HEK293 (cell line): ENCODE data around the gene OR1E2.
"Not testable (repeated sequence)": the region's sequence is repeated elsewhere in the genome, so short reads cannot be mapped to it uniquely, and the experiment has no call there.

Experiments used
- CTCF ChIA-PET: fragments of 350-600 bp; formaldehyde crosslinking; extraction: SDS; loops from one replicate; lab custom pipeline; 2021; ENCODE audit warnings: antibody characterized with exemption; lab: Yijun Ruan, JAX
- POLR2A ChIA-PET: fragments of 300-600 bp; formaldehyde crosslinking; extraction: SDS; loops from one replicate; lab custom pipeline; 2020; ENCODE audit warnings: antibody characterized with exemption, inconsistent platforms; lab: Yijun Ruan, JAX
- H3K27ac ChIP-seq: fragments of 200-500 bp; sonication (Bioruptor generic); 2 replicates; pipeline ENCODE4 v1.5.1; 2014; ENCODE audit warnings: low read depth, low read length, control low read depth, inconsistent platforms; ENCODE audit errors: extremely low read depth
- H3K36me3 ChIP-seq, 2 experiments: fragments of 200-500 bp in 1 of 2; sonication (Bioruptor generic) in 1 of 2; 1 replicate in 1 of 2; 2 replicates in 1 of 2; pipeline ENCODE4 v1.5.1; 2014 to 2017; ENCODE audit warnings: inconsistent platforms in 2 of 2, low read length in 2 of 2; ENCODE audit not compliant: control insufficient read depth in 2 of 2, insufficient read depth in 1 of 2
- H3K4me1 ChIP-seq: fragments of 200-500 bp; sonication (Bioruptor generic); 2 replicates; pipeline ENCODE4 v1.5.1; 2014; ENCODE audit warnings: mild to moderate bottlenecking, low read length, inconsistent platforms; ENCODE audit not compliant: control insufficient read depth, insufficient read depth
- H3K4me3 ChIP-seq: 2 replicates; pipeline ENCODE4 v1.5.1; 2011; ENCODE audit warnings: low read depth, mild to moderate bottlenecking, control low read depth, low read length, moderate library complexity
- H3K9me3 ChIP-seq: fragments of 200-500 bp; sonication (Bioruptor generic); 2 replicates; pipeline ENCODE4 v1.5.1; 2014; ENCODE audit warnings: low read depth, low read length, inconsistent platforms; ENCODE audit not compliant: control insufficient read depth, insufficient read depth
- KLF1 ChIP-seq: fragments of 450-650 bp; formaldehyde crosslinking; IDR thresholded peaks from 2 replicates; pipeline ENCODE4 v1.5.1; 2016; ENCODE audit warnings: missing biosample characterization, missing genetic modification characterization
- KLF10 ChIP-seq: fragments of 450-650 bp; IDR thresholded peaks from 2 replicates; pipeline ENCODE4 v1.5.1; 2018; ENCODE audit warnings: missing biosample characterization, mild to moderate bottlenecking, missing genetic modification characterization
- PATZ1 ChIP-seq: fragments of 450-650 bp; formaldehyde crosslinking; IDR thresholded peaks from 2 replicates; pipeline ENCODE4 v1.5.1; 2016; ENCODE audit warnings: missing biosample characterization, missing genetic modification characterization
- SETDB1 ChIP-seq: IDR thresholded peaks from one replicate; pipeline ENCODE4 v1.6.1; 2017; ENCODE audit warnings: mild to moderate bottlenecking, low read length, moderate library complexity, mixed read lengths; ENCODE audit not compliant: insufficient read length
- WT1 ChIP-seq: fragments of 450-650 bp; formaldehyde crosslinking; IDR thresholded peaks from 2 replicates; pipeline ENCODE4 v1.5.1; 2016; ENCODE audit warnings: missing biosample characterization, missing genetic modification characterization
- ZBTB11 ChIP-seq: fragments of 450-650 bp; formaldehyde crosslinking; conservative IDR thresholded peaks from 2 replicates; pipeline ENCODE4 v1.5.1; 2016; ENCODE audit warnings: low read depth, missing biosample characterization, missing genetic modification characterization
- ZNF121 ChIP-seq: fragments of 450-650 bp; formaldehyde crosslinking; IDR thresholded peaks from 2 replicates; pipeline ENCODE4 v1.5.1; 2016; ENCODE audit warnings: missing biosample characterization, missing genetic modification characterization
- ZNF140 ChIP-seq: fragments of 450-650 bp; formaldehyde crosslinking; IDR thresholded peaks from 2 replicates; pipeline ENCODE4 v1.5.1; 2016; ENCODE audit warnings: missing biosample characterization, missing genetic modification characterization
- ZNF341 ChIP-seq: fragments of 450-650 bp; formaldehyde crosslinking; IDR thresholded peaks from 2 replicates; pipeline ENCODE4; 2016; ENCODE audit warnings: low read depth, missing biosample characterization, missing genetic modification characterization
- ZNF518A ChIP-seq: fragments of 450-650 bp; formaldehyde crosslinking; conservative IDR thresholded peaks from 2 replicates; pipeline ENCODE4 v1.5.1; 2016; ENCODE audit warnings: low read depth, missing biosample characterization, missing genetic modification characterization
- ZNF600 ChIP-seq: fragments of 450-650 bp; formaldehyde crosslinking; IDR thresholded peaks from 2 replicates; pipeline ENCODE4 v1.5.1; 2016; ENCODE audit warnings: missing biosample characterization, missing genetic modification characterization
- ZNF747 ChIP-seq: fragments of 450-650 bp; formaldehyde crosslinking; IDR thresholded peaks from 2 replicates; pipeline ENCODE4 v1.5.1; 2016; ENCODE audit warnings: missing biosample characterization, missing genetic modification characterization
- ZNF777 ChIP-seq: fragments of 450-650 bp; formaldehyde crosslinking; IDR thresholded peaks from 2 replicates; pipeline ENCODE4 v1.5.1; 2017; ENCODE audit warnings: missing biosample characterization, missing genetic modification characterization, borderline replicate concordance
- TF ChIP-seq, protein P1 (sequence below): fragments of 450-650 bp; formaldehyde crosslinking; IDR thresholded peaks from 2 replicates; pipeline ENCODE4 v1.5.1; 2017; ENCODE audit warnings: missing biosample characterization, missing genetic modification characterization
- TF ChIP-seq, protein P2 (sequence below): fragments of 450-650 bp; formaldehyde crosslinking; IDR thresholded peaks from 2 replicates; pipeline ENCODE4 v1.5.1; 2017; ENCODE audit warnings: missing biosample characterization, missing genetic modification characterization

The OR1E2 gene

DNA sequence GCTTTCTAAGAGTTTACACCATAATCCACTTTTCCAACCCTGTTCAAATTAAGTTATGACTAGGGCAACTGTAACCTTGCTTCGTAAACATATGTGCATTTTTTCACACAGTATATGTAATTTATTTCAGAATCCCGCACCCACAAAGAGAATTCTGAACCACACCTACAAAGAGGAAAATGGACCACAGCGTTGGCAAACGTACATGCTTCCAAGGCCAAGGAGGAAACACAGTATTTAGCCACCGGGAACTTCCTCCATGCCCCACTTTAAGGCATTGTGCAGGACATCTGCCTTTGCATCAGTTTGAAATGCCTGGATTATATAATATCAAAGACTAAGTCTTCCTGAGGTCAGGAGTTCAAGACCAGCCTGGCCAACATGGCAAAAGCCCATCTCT, 35.9 kb upstream of the OR1E2 start:
- CTCF ChIA-PET, result no interaction called here
- Histone ChIP-seq H3K36me3 (no peaks in the 10 kb centered on the region), H3K9me3 (no peaks in the 10 kb centered on the region), H3K27ac (no peak overlapping the region), H3K4me3 (no peak overlapping the region), H3K4me1 (no peaks in the 10 kb centered on the region)
- POLR2A ChIA-PET, result no interaction called here
- TF ChIP-seq, protein P1, sequence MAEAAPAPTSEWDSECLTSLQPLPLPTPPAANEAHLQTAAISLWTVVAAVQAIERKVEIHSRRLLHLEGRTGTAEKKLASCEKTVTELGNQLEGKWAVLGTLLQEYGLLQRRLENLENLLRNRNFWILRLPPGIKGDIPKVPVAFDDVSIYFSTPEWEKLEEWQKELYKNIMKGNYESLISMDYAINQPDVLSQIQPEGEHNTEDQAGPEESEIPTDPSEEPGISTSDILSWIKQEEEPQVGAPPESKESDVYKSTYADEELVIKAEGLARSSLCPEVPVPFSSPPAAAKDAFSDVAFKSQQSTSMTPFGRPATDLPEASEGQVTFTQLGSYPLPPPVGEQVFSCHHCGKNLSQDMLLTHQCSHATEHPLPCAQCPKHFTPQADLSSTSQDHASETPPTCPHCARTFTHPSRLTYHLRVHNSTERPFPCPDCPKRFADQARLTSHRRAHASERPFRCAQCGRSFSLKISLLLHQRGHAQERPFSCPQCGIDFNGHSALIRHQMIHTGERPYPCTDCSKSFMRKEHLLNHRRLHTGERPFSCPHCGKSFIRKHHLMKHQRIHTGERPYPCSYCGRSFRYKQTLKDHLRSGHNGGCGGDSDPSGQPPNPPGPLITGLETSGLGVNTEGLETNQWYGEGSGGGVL (tag by site-specific recombination), result no peak
- TF ChIP-seq SETDB1 (no peak), KLF10 (tag by site-specific recombination) (no peak), WT1 (tag by site-specific recombination) (no peak), KLF1 (tag by site-specific recombination) (no peak), ZNF121 (tag by site-specific recombination) (no peak), PATZ1 (no peak), ZNF518A (no peak), ZNF777 (tag by site-specific recombination) (no peak), ZNF747 (tag by site-specific recombination) (no peak), ZNF140 (no peak), ZNF600 (no peak), ZNF341 (tag by site-specific recombination) (no peak), ZBTB11 (tag by site-specific recombination) (no peak)
- TF ChIP-seq, protein P2, sequence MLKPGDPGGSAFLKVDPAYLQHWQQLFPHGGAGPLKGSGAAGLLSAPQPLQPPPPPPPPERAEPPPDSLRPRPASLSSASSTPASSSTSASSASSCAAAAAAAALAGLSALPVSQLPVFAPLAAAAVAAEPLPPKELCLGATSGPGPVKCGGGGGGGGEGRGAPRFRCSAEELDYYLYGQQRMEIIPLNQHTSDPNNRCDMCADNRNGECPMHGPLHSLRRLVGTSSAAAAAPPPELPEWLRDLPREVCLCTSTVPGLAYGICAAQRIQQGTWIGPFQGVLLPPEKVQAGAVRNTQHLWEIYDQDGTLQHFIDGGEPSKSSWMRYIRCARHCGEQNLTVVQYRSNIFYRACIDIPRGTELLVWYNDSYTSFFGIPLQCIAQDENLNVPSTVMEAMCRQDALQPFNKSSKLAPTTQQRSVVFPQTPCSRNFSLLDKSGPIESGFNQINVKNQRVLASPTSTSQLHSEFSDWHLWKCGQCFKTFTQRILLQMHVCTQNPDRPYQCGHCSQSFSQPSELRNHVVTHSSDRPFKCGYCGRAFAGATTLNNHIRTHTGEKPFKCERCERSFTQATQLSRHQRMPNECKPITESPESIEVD (tag by site-specific recombination), result no peak

GRCh38 chr17:3466355-3466754, 32.7 kb upstream of the OR1E2 start:
- H3K4me3 ChIP-seq, POLR2A ChIA-PET, H3K9me3 ChIP-seq, H3K27ac ChIP-seq, H3K36me3 ChIP-seq, CTCF ChIA-PET, H3K4me1 ChIP-seq: not testable (repeated sequence)
